GM19397 (cell line): ENCODE data around the gene SLC35E2B.

ENCODE experiments used
- ATAC-seq: cut with Tn5 transposase; IDR thresholded peaks from one replicate; pipeline ENCODE4 v1.9.1; 2021; ENCODE audit warnings: mild to moderate bottlenecking, moderate library complexity; ENCODE audit not compliant: unreplicated experiment

Gene SLC35E2B

DNA sequence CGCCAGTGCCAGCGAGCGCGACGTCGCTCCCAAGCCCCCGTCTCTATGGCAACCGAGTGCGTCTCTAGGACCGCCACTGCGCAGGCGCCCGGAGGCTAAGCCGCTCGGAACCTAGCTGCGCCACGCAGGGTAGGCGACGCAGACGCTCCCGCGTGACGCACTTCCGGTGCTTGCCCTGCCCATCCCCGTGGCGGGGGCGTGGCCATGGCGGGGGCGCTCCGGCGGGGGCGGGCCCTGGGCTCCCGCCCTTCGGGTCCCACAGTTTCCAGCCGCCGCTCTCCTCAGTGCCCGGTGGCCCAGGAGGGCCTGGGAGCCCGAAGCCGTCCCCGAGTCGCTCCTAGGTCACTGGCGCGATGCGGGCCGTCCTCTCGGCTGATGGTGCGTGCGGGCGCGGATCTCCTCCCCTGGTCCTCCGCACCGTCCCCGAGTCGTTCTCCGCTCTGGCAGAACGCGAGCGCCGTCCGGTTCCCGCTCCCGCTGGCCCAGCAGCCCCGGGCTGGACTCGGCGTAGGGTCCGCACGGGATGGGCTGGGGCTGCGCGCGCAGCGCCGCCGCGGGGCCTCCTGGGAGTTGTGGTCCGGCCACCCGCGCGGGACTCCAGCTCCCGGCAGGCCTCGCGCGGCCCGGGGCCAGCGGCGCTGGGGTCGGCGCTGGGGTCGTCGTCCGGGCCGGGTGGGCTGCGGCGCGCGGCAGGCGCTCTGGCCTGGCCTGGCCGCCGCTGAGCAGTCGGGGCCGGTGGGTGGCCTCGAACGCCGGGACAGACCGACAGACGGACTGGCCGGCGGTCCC, 77.1 kb downstream of the SLC35E2B start, which contains the start of gene MIB2:
Gene MIB2, plus strand, starts transcription at position 245 of the 789 bp plus-strand sequence. CDS start 7,953 bp downstream, outside the sequence.
- ATAC-seq: peak; percentile 81

GRCh38 chr1:1614954-1615255, 77.7 kb downstream of the SLC35E2B start:
- ATAC-seq: no peak

DNA sequence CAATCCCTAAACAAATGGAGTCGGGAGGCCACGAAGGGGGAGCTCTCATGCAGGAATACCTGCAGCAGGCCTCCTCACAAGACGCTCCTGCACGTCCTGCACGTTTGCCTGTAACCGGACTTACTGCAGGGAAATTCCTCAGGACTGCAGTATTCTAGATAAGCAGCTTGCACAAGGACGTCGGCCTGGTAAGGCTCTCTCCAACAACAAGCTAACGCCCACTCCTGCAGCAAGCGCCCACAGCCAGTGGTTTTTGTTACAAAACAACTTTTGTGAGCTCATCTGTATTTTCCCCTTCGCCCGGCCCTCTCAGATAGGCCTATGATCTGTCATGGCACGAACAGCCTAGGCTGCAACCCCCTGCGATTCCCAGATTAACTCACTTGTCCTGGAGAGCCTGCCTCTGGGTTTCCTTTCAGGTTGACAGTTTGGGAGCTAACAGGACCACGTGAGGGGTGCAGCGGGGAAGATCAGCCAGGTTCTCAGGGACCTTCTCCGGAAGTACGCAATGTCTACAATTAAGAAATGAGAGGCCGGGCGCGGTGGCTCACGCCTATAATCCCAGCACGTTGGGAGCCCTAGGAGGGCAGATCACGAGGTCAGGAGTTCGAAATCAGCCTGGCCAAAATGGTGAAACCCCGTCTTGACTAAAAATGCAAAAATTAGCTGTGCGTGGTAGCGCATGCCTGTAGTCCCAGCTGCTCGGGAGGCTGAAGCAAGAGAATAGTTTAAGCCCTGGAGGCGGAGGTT, 78.2 kb downstream of the SLC35E2B start:
- ATAC-seq: no peak

GRCh38 chr1:1613509-1614082, 79.0 kb downstream of the SLC35E2B start:
- no peak for ATAC-seq

- ATAC-seq: no peak
These were observed 80.5 kb downstream of the SLC35E2B start for GRCh38 chr1:1612104-1612400.

- ATAC-seq: no peak
These were observed 81.8 kb downstream of the SLC35E2B start for GRCh38 chr1:1610796-1611195.

DNA sequence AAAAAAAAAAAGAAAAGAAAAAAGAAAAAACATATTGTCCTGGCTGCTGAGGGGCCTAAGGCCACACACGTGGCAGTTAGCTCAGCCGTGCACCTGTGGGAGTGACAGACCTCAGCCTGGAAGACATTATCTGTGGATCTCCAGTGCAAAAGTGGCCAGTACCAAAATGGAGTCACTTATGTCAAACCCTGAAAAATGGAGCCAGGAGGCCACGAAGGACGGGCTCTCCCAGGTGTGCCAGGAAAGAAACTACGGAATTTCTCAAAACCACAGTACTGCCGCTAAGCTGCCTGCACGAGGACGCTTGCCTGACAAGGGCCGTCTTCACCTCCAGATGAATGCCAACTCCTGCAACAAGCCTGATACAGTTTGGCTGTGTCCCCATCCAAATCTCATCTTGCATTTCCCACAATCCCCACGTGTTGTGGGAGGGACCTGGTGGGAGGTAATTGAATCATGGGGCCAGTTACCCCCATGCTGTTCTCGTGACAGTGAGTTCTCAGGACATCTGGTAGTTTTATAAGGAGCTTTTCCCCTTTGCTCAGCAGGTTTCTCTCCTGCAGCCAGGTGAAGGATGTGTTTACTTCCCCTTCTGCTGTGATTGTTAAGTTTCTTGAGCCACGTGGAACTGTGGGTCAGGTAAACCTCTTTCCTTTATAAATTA, 82.6 kb downstream of the SLC35E2B start:
- ATAC-seq: no peak
